GM18858 (cell line): Measurements from ENCODE around the gene TFDP1.
"Not testable (repeated sequence)": the region's sequence is repeated elsewhere in the genome, so short reads cannot be mapped to it uniquely, and the experiment has no call there.

Source experiments
- ATAC-seq: cut with Tn5 transposase; IDR thresholded peaks from one replicate; pipeline ENCODE4 v1.9.1; 2021; ENCODE audit not compliant: unreplicated experiment

Gene TFDP1

GRCh38 chr13:113566227-113566561 is 18.4 kb upstream of the TFDP1 start:
- no peak for ATAC-seq

GRCh38 chr13:113567681-113568080 is 16.9 kb upstream of the TFDP1 start:
- ATAC-seq, result no peak

- ATAC-seq, result no peak
Observed at GRCh38 chr13:113573065-113573464, 11.5 kb upstream of the TFDP1 start.

- ATAC-seq, result no peak
Observed at GRCh38 chr13:113576597-113576996, 8.0 kb upstream of the TFDP1 start.

GRCh38 chr13:113577881-113578435 is 6.6 kb upstream of the TFDP1 start:
- no peak for ATAC-seq

- ATAC-seq, result no peak
Observed at GRCh38 chr13:113579686-113580085, 4.9 kb upstream of the TFDP1 start.

GRCh38 chr13:113581871-113582270 is 2.7 kb upstream of the TFDP1 start:
- no peak for ATAC-seq

- no peak for ATAC-seq
Observed at GRCh38 chr13:113582841-113583631, 1.5 kb upstream of the TFDP1 start.

GRCh38 chr13:113584870-113585671 is 518 bp downstream of the TFDP1 start:
- ATAC-seq, result peak; percentile 29

- no peak for ATAC-seq
Observed at GRCh38 chr13:113585896-113586295, 1.3 kb downstream of the TFDP1 start.

- no peak for ATAC-seq
Observed at GRCh38 chr13:113586661-113587479, 2.3 kb downstream of the TFDP1 start.

GRCh38 chr13:113588394-113589111 is 4.0 kb downstream of the TFDP1 start:
- ATAC-seq, result no peak

- ATAC-seq, result no peak
Observed at GRCh38 chr13:113589251-113589960, 4.9 kb downstream of the TFDP1 start.

GRCh38 chr13:113589961-113590339 is 5.4 kb downstream of the TFDP1 start:
- no peak for ATAC-seq

GRCh38 chr13:113591750-113592149 is 7.2 kb downstream of the TFDP1 start:
- no peak for ATAC-seq

GRCh38 chr13:113592571-113592970 is 8.0 kb downstream of the TFDP1 start:
- no peak for ATAC-seq

GRCh38 chr13:113594066-113594821 is 9.7 kb downstream of the TFDP1 start:
- not testable (repeated sequence) for ATAC-seq

- no peak for ATAC-seq
Observed at GRCh38 chr13:113595131-113595530, 10.6 kb downstream of the TFDP1 start.
